H1 (cell line): ENCODE results near the gene CAPN15. TPM values are rescaled to one million over a fixed set of nuclear protein-coding genes. Genes with fewer than 3 reads are reported as not detected.

Source experiments
- CTCF ChIA-PET: fragments of 300-600 bp; sonication (Branson Sonifier 250); formaldehyde crosslinking; loops from one replicate; lab custom pipeline; 2021; ENCODE audit not compliant: partially characterized antibody; lab: Charles Lee
- POLR2A ChIA-PET: fragments of 300-600 bp; sonication (Branson Sonifier 250); formaldehyde crosslinking; loops from one replicate; lab custom pipeline; 2021; ENCODE audit warnings: inconsistent platforms; ENCODE audit not compliant: partially characterized antibody; lab: Charles Lee
- DNase-seq, 2 experiments: peaks; one replicate each; pipeline versions ENCODE4 v3.0.0 to v3.0.0-alpha.2; 2010 to 2022; ENCODE audit warnings: low spot score in 2 of 2, low read depth in 1 of 2, mixed read lengths in 1 of 2
- FAIRE-seq: peaks from 2 replicates; lab custom pipeline; 2011; peaks lifted over from hg19 to GRCh38; lab: Jason Lieb, UNC
- H2AFZ ChIP-seq: 2 replicates; pipeline ENCODE4 v1.8.1; 2012; ENCODE audit warnings: low read length, inconsistent platforms
- H2AK5ac ChIP-seq: 2 replicates; pipeline ENCODE4 v1.6.1; 2013; ENCODE audit warnings: low read depth, low read length
- H2BK120ac ChIP-seq: replicated peaks from 2 replicates; pipeline ENCODE3; 2013; ENCODE audit warnings: low read depth, low read length, inconsistent platforms
- H2BK12ac ChIP-seq: 2 replicates; pipeline ENCODE4 v1.6.1; 2013; ENCODE audit warnings: low read depth, low read length
- H2BK15ac ChIP-seq: 2 replicates; pipeline ENCODE4 v1.6.1; 2013; ENCODE audit warnings: low read length
- H2BK20ac ChIP-seq: 2 replicates; pipeline ENCODE4 v1.6.1; 2013; ENCODE audit warnings: low read length
- H2BK5ac ChIP-seq: 2 replicates; pipeline ENCODE4 v1.6.1; 2013; ENCODE audit warnings: low read depth, low read length
- H3K14ac ChIP-seq: 2 replicates; pipeline ENCODE4 v1.6.1; 2013; ENCODE audit warnings: inconsistent platforms; ENCODE audit not compliant: insufficient read length
- H3K18ac ChIP-seq: 2 replicates; pipeline ENCODE4 v1.6.1; 2013; ENCODE audit warnings: low read length; ENCODE audit errors: extremely low read depth
- H3K23ac ChIP-seq: 2 replicates; pipeline ENCODE4 v1.6.1; 2013; ENCODE audit warnings: inconsistent platforms; ENCODE audit not compliant: insufficient read length
- H3K23me2 ChIP-seq: 2 replicates; pipeline ENCODE4 v1.6.1; 2013; ENCODE audit warnings: low read depth, low read length
- H3K27ac ChIP-seq: 2 replicates; pipeline ENCODE4 v1.6.1; 2011; ENCODE audit warnings: low read depth, low read length, inconsistent platforms
- H3K27me3 ChIP-seq, 4 experiments: replicated peaks in 1 of 4; 1 replicate in 1 of 4; 2 replicates in 3 of 4; pipeline versions ENCODE4 v1.6.1 to v1.8.1; 2011 to 2013; ENCODE audit warnings: low read length in 3 of 4, mild to moderate bottlenecking in 3 of 4, inconsistent platforms in 2 of 4, mixed read lengths in 2 of 4, moderate library complexity in 1 of 4; ENCODE audit not compliant: control insufficient read depth in 3 of 4, insufficient read depth in 3 of 4; ENCODE audit errors: extremely low read depth in 1 of 4
- H3K36me3 ChIP-seq, 4 experiments: 2 replicates each; pipeline versions ENCODE4 v1.6.1 to v1.8.1; 2011 to 2013; ENCODE audit warnings: mild to moderate bottlenecking in 4 of 4, low read length in 3 of 4, moderate library complexity in 2 of 4, control low read depth in 1 of 4, inconsistent platforms in 1 of 4; ENCODE audit not compliant: insufficient read depth in 4 of 4, control insufficient read depth in 2 of 4
- H3K4ac ChIP-seq: replicated peaks from 2 replicates; pipeline ENCODE3; 2013; ENCODE audit warnings: low read length, low read depth, mixed read lengths, inconsistent platforms; ENCODE audit not compliant: insufficient read length
- H3K4me1 ChIP-seq, 4 experiments: replicated peaks in 1 of 4; 1 replicate in 1 of 4; 2 replicates in 3 of 4; pipeline versions ENCODE4 v1.6.1 to v1.8.1; 2011 to 2013; ENCODE audit warnings: low read length in 3 of 4, inconsistent platforms in 2 of 4, mixed read lengths in 1 of 4; ENCODE audit not compliant: insufficient read depth in 4 of 4, control insufficient read depth in 3 of 4
- H3K4me2 ChIP-seq, 2 experiments: 2 replicates each; pipeline versions ENCODE4 v1.6.1 to v1.8.1; 2011 to 2013; ENCODE audit warnings: low read depth in 2 of 2, low read length in 2 of 2, control low read depth in 1 of 2, inconsistent platforms in 1 of 2, mild to moderate bottlenecking in 1 of 2; ENCODE audit not compliant: insufficient read depth in 1 of 2
- H3K4me3 ChIP-seq, 4 experiments: fragments of 200-600, 300-600 bp in 1 of 4; sonication (generic), shearing (Covaris generic), sonication (Bioruptor Twin) in 1 of 4; 2 replicates each; pipeline versions ENCODE4 v1.5.1 to v1.8.1; 2011 to 2016; ENCODE audit warnings: low read length in 4 of 4, low read depth in 3 of 4, control low read depth in 2 of 4, inconsistent platforms in 2 of 4, mild to moderate bottlenecking in 2 of 4, mixed read lengths in 1 of 4, moderate library complexity in 1 of 4; ENCODE audit not compliant: insufficient read depth in 2 of 4; ENCODE audit errors: extremely low read depth in 1 of 4
- H3K56ac ChIP-seq: replicated peaks from 2 replicates; pipeline ENCODE3; 2013; ENCODE audit warnings: low read depth, mild to moderate bottlenecking, mixed read lengths, low read length, inconsistent platforms; ENCODE audit not compliant: insufficient read length
- H3K79me1 ChIP-seq: 2 replicates; pipeline ENCODE4 v1.6.1; 2013; ENCODE audit warnings: low read depth, low read length, control low read depth
- H3K79me2 ChIP-seq, 2 experiments: 2 replicates each; pipeline versions ENCODE4 v1.6.1 to v1.8.1; 2012 to 2013; ENCODE audit warnings: low read length in 2 of 2, mild to moderate bottlenecking in 2 of 2, inconsistent platforms in 1 of 2; ENCODE audit not compliant: insufficient read depth in 2 of 2, control insufficient read depth in 1 of 2
- H3K9ac ChIP-seq, 4 experiments: replicated peaks in 1 of 4; 1 replicate in 1 of 4; 2 replicates in 3 of 4; pipeline versions ENCODE4 v1.6.1 to v1.8.1; 2011 to 2013; ENCODE audit warnings: low read depth in 3 of 4, low read length in 3 of 4, control low read depth in 2 of 4, mild to moderate bottlenecking in 2 of 4, moderate library complexity in 2 of 4, inconsistent platforms in 1 of 4; ENCODE audit errors: extremely low read depth in 1 of 4
- H3K9me3 ChIP-seq, 2 experiments: 2 replicates each; pipeline versions ENCODE4 v1.6.1 to v1.8.1; 2012 to 2013; ENCODE audit warnings: mild to moderate bottlenecking in 2 of 2, moderate library complexity in 2 of 2, control low read depth in 1 of 2, inconsistent platforms in 1 of 2, low read depth in 1 of 2, low read length in 1 of 2, mixed read lengths in 1 of 2; ENCODE audit not compliant: insufficient read depth in 2 of 2
- H4K20me1 ChIP-seq, 2 experiments: replicated peaks in 1 of 2; 2 replicates each; pipeline versions ENCODE3 to v1.8.1; 2011 to 2013; ENCODE audit warnings: inconsistent platforms in 2 of 2, low read length in 2 of 2, mild to moderate bottlenecking in 1 of 2; ENCODE audit not compliant: insufficient read depth in 2 of 2, control insufficient read depth in 1 of 2
- H4K5ac ChIP-seq: 2 replicates; pipeline ENCODE4 v1.6.1; 2013; ENCODE audit warnings: low read length, low read depth, mixed read lengths, inconsistent platforms; ENCODE audit not compliant: insufficient read length
- H4K8ac ChIP-seq: 2 replicates; pipeline ENCODE4 v1.8.0; 2013; ENCODE audit warnings: mild to moderate bottlenecking, moderate library complexity, low read length, inconsistent platforms; ENCODE audit not compliant: insufficient read depth; ENCODE audit errors: extremely low read depth
- H4K91ac ChIP-seq: replicated peaks from 2 replicates; pipeline ENCODE3; 2013; ENCODE audit warnings: low read length, mixed read lengths, inconsistent platforms; ENCODE audit not compliant: insufficient read length
- BRCA1 ChIP-seq: IDR thresholded peaks from 2 replicates; pipeline ENCODE4 v1.6.1; 2012; ENCODE audit warnings: low read depth, low read length, improper control_type of control experiment
- EGR1 ChIP-seq: IDR thresholded peaks from 2 replicates; pipeline ENCODE4 v1.6.1; 2011; ENCODE audit warnings: low read depth, low read length, borderline replicate concordance
- KDM5A ChIP-seq: fragments of 200-600 bp; IDR thresholded peaks from 2 replicates; pipeline ENCODE4 v1.7.1; 2012; ENCODE audit warnings: mild to moderate bottlenecking, low read length, inconsistent platforms, mixed read lengths
- NANOG ChIP-seq: IDR thresholded peaks from 2 replicates; pipeline ENCODE4 v1.6.1; 2011; ENCODE audit warnings: low read length, low read depth, mild to moderate bottlenecking, inconsistent platforms; ENCODE audit not compliant: insufficient read depth, poor library complexity, severe bottlenecking
- RAD21 ChIP-seq, 2 experiments: IDR thresholded peaks in 1 of 2; conservative IDR thresholded peaks in 1 of 2; 2 replicates each; pipeline ENCODE4 v1.6.1; 2011; ENCODE audit warnings: low read depth in 2 of 2, low read length in 2 of 2, improper control_type of control experiment in 1 of 2, inconsistent platforms in 1 of 2, mild to moderate bottlenecking in 1 of 2, moderate library complexity in 1 of 2
- RBBP5 ChIP-seq: IDR thresholded peaks from 2 replicates; pipeline ENCODE4 v1.7.1; 2012; ENCODE audit warnings: low read depth, mild to moderate bottlenecking, inconsistent platforms, low read length, moderate library complexity, borderline replicate concordance
- SAP30 ChIP-seq: fragments of 300-600 bp; sonication (generic); IDR thresholded peaks from 2 replicates; pipeline ENCODE4 v1.7.1; 2012; ENCODE audit warnings: low read length, moderate library complexity, mild to moderate bottlenecking, inconsistent platforms; ENCODE audit not compliant: insufficient read depth, insufficient replicate concordance
- SP2 ChIP-seq: IDR thresholded peaks from 2 replicates; pipeline ENCODE4 v1.6.1; 2012; ENCODE audit warnings: mild to moderate bottlenecking, low read length, inconsistent platforms
- SUZ12 ChIP-seq: fragments of 200-600 bp; sonication (generic); IDR thresholded peaks from 2 replicates; pipeline ENCODE4 v1.6.1; 2012; ENCODE audit warnings: mild to moderate bottlenecking, inconsistent platforms, low read length, moderate library complexity, mixed read lengths
- TAF1 ChIP-seq: IDR thresholded peaks from 2 replicates; pipeline ENCODE4 v1.6.1; 2011; ENCODE audit warnings: mild to moderate bottlenecking, low read depth, low read length
- TCF12 ChIP-seq: IDR thresholded peaks from 2 replicates; pipeline ENCODE4 v1.6.1; 2011; ENCODE audit warnings: low read depth, mild to moderate bottlenecking, low read length
- TEAD4 ChIP-seq: IDR thresholded peaks from 2 replicates; pipeline ENCODE4 v1.6.1; 2012; ENCODE audit warnings: low read depth, low read length, inconsistent platforms, mixed read lengths
- WGBS, 2 experiments: shearing (Covaris generic) in 1 of 2; methylation state at CpG; one replicate each; pipeline versions ENCODE4 v1.1.6 to v1.1.7; 2013 to 2015; ENCODE audit warnings: low lambda C conversion rate in 2 of 2, mixed read lengths in 2 of 2, inconsistent platforms in 1 of 2, low coverage in 1 of 2, missing lambda C conversion rate in 1 of 2; ENCODE audit not compliant: insufficient replicate concordance in 2 of 2, insufficient coverage in 1 of 2, insufficient read length in 1 of 2; ENCODE audit errors: extremely low coverage in 1 of 2, missing lambda C conversion rate in 1 of 2; 5-methylcytosine and 5-hydroxymethylcytosine counted together
- polyA plus RNA-seq, 7 experiments: library from polyadenylated mRNA; depleted of rRNA in 3 of 7; stranded (reverse) in 5 of 7; unstranded in 2 of 7; fragments of >200 nt in 5 of 7; fragments of 200-250 nt in 2 of 7; gene quantifications; 1 replicate in 5 of 7; 2 replicates in 1 of 7; 4 replicates in 1 of 7; pipeline versions ENCODE4 v1.2.1 to v1.2.3, GENCODE V29; 2011 to 2013; ENCODE audit warnings: missing spikeins in 2 of 7, mixed read lengths in 2 of 7
- total RNA-seq: library from RNA; stranded (reverse); fragmentation: NEBNext Ultra II Directional; extraction: Animal tissue kit (Norgen Biotek cat#: 25700); gene quantifications from 2 replicates; pipeline ENCODE4 v1.2.1, GENCODE V29; 2021

The CAPN15 gene
- total and polyA plus RNA-seq, 2 of the 8 experiments (the other 6 are each of a cell fraction or from before 2014, with no cell fraction given), result 38.9 to 76.9 TPM

DNA sequence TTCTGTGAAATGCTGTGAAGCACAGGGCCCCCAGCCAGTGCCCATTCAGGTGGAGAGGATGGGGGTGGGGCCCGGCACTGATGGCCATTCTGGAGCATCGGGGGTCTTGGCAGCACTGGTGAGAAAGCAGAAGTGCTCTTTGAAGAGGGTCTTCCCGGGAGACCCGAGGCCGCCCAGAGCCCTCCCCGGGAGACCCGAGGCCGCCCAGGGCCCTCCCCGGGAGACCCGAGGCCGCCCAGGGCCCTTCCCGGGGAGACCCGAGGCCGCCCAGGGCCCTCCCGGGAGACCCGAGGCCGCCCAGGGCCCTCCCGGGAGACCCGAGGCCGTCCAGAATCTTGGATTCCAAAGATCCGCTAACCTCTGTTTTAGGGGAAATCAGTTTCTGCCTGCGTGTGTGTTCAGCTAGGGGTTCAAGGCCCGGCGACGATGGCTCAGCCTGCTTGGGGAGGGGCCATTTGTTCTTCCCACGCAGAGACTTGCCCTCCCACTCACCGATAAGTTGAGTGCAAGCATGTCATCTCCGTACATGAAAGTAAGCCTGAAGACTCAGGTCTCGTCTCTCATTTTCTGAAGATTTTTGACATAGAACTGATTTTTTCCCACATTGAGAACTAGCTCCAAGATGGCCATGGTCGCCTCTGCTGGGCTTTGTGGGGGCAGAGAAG, 35.2 kb upstream of the CAPN15 start:
- no peak for FAIRE-seq
- WGBS, 2 experiments, result 93% methylated on average over 30 of the region's 30 CpGs; no CpG with 5 or more reads in 1 of the 2 experiments
- no peak for TF ChIP-seq TEAD4
- no peak for TF ChIP-seq SP2
- no peak for TF ChIP-seq NANOG
- TF ChIP-seq RBBP5, result no peak
- no peak for TF ChIP-seq TCF12
- TF ChIP-seq EGR1, result no peak
- no peak for TF ChIP-seq SAP30
- no peak for TF ChIP-seq RAD21 (IDR thresholded peaks at IDR 0.05 in 1 of 2, conservative IDR thresholded peaks at IDR 0.05 in 1 of 2; ENCODE audit: low read depth in 2 of 2, low read length in 2 of 2)
- no peak for TF ChIP-seq KDM5A
- TF ChIP-seq TAF1, result no peak
- TF ChIP-seq BRCA1, result no peak
- TF ChIP-seq SUZ12, result no peak

More for the DNA sequence above, 35.2 kb upstream of the CAPN15 start:
- Histone ChIP-seq H3K4ac (no peak overlapping the region), H3K27ac (no peak overlapping the region), H2AK5ac (no peak overlapping the region), H2BK20ac (no peak overlapping the region), H3K56ac (no peak overlapping the region), H3K4me1 (peaks cover 6 to 9% (median 7%) of the 10 kb centered on the region in 4 experiments), H3K9me3 (no peaks in the 10 kb centered on the region), H3K4me3 (no peak overlapping the region), H2AFZ (no peak overlapping the region), H3K4me2 (no peak overlapping the region), H2BK120ac (no peak overlapping the region), H3K36me3 (no peaks in the 10 kb centered on the region; a peak in 1 of 8 replicates), H3K79me2 (no peaks in the 10 kb centered on the region), H2BK5ac (no peak overlapping the region), H2BK12ac (no peak overlapping the region), H3K23me2 (no peaks in the 10 kb centered on the region), H2BK15ac (no peak overlapping the region), H4K91ac (no peak overlapping the region), H3K27me3 (no peaks in the 10 kb centered on the region), H4K5ac (no peak overlapping the region), H3K9ac (no peak overlapping the region), H3K14ac (no peak overlapping the region), H3K23ac (no peak overlapping the region), H3K18ac (no peak overlapping the region), H3K79me1 (no peaks in the 10 kb centered on the region), H4K20me1 (peaks cover 0 to 3% of the 10 kb centered on the region in 2 experiments), H4K8ac (peak overlapping the region; percentile 60; the same call in 1 of the 2 replicates)
- DNase-seq, result no peak
- CTCF ChIA-PET, result interaction anchor here (0.6 to 1.2 kb wide), 3 partner anchors 31 to 127 kb away, joined by 3 to 6 read pairs (median 3); no protein-coding TSS in a partner anchor
- POLR2A ChIA-PET, result interaction anchor here (1.1 to 1.5 kb wide), 2 partner anchors 14 to 50 kb away, joined by 3 read pairs; no protein-coding TSS in a partner anchor
